PC-9 (cell line): ENCODE data around the gene ERCC2. TPM values are rescaled to one million over a fixed set of nuclear protein-coding genes. Genes with fewer than 3 reads are reported as not detected.
A peak's percentile ranks its signal among the peaks of the same experiment; 100 is the strongest.
"Not testable (repeated sequence)": the region's sequence is repeated elsewhere in the genome, so short reads cannot be mapped to it uniquely, and the experiment has no call there.

Source experiments
- BruUV-seq: library from RNA; stranded (reverse); fragments of 400-500 nt; replicated peaks from 2 replicates; lab custom pipeline; 2021; lab: Mats Ljungman, UMichigan
- CTCF ChIA-PET: fragments of 300-600 bp; sonication (Branson Sonifier 250); formaldehyde crosslinking; loops from one replicate; lab custom pipeline; 2022; ENCODE audit warnings: antibody characterized with exemption; lab: Charles Lee
- POLR2A ChIA-PET: fragments of 300-600 bp; sonication (Branson Sonifier 250); formaldehyde crosslinking; loops from one replicate; lab custom pipeline; 2022; ENCODE audit warnings: antibody characterized with exemption; ENCODE audit not compliant: unreplicated experiment; lab: Charles Lee
- DNase-seq, 2 experiments: peaks; one replicate each; pipeline versions ENCODE4 v3.0.0 to v3.0.0-alpha.2; 2015 to 2022; ENCODE audit warnings: mixed read lengths in 1 of 2
- H2AFZ ChIP-seq: fragments of 200-600 bp; sonication (generic); 2 replicates; pipeline ENCODE4 v1.8.1; 2017; ENCODE audit warnings: antibody characterized with exemption
- H3F3A ChIP-seq: fragments of 200-600 bp; sonication (generic); 2 replicates; pipeline ENCODE4 v1.8.1; 2017; ENCODE audit warnings: antibody characterized with exemption, mild to moderate bottlenecking, low read depth; ENCODE audit not compliant: insufficient read depth
- H3K27ac ChIP-seq: fragments of 200-600 bp; sonication (generic); 2 replicates; pipeline ENCODE4 v1.6.1; 2016; ENCODE audit warnings: mixed run types
- H3K27me3 ChIP-seq: fragments of 200-600 bp; sonication (generic); 2 replicates; pipeline ENCODE4 v1.6.1; 2016; ENCODE audit warnings: low read depth, mixed run types; ENCODE audit not compliant: insufficient read depth
- H3K36me3 ChIP-seq: fragments of 200-600 bp; sonication (generic); 2 replicates; pipeline ENCODE4 v1.6.1; 2016; ENCODE audit warnings: low read depth, mixed run types
- H3K4me1 ChIP-seq: fragments of 200-600 bp; sonication (generic); replicated peaks from 2 replicates; pipeline ENCODE4 v1.6.1; 2016; ENCODE audit warnings: mixed run types; ENCODE audit not compliant: insufficient read depth
- H3K4me2 ChIP-seq: fragments of 200-600 bp; sonication (generic); 2 replicates; pipeline ENCODE4 v1.6.1; 2017; ENCODE audit warnings: mixed run types
- H3K4me3 ChIP-seq: fragments of 200-600 bp; sonication (generic); 2 replicates; pipeline ENCODE4 v1.6.1; 2016; ENCODE audit warnings: mixed run types
- H3K79me2 ChIP-seq: fragments of 200-600 bp; sonication (generic); 2 replicates; pipeline ENCODE4 v1.6.1; 2017; ENCODE audit warnings: low read depth, mixed run types
- H3K9me2 ChIP-seq: fragments of 200-600 bp; sonication (generic); 2 replicates; pipeline ENCODE4 v1.8.1; 2017; ENCODE audit warnings: mild to moderate bottlenecking; ENCODE audit not compliant: insufficient read depth
- H3K9me3 ChIP-seq: fragments of 200-600 bp; sonication (generic); 2 replicates; pipeline ENCODE4 v1.8.1; 2016; ENCODE audit warnings: low read depth; ENCODE audit not compliant: insufficient read depth
- H4K20me1 ChIP-seq: fragments of 200-600 bp; sonication (generic); 2 replicates; pipeline ENCODE4 v1.8.1; 2017; ENCODE audit not compliant: insufficient read depth
- CTCF ChIP-seq: fragments of 200-600 bp; sonication (generic); conservative IDR thresholded peaks from 2 replicates; pipeline ENCODE4 v1.6.1; 2017; ENCODE audit warnings: mixed run types, antibody characterized with exemption, mild to moderate bottlenecking, moderate library complexity
- EZH2 ChIP-seq: fragments of 200-600 bp; sonication (generic); IDR thresholded peaks from 2 replicates; pipeline ENCODE4 v1.8.0; 2017; ENCODE audit warnings: antibody characterized with exemption, low read depth
- intact Hi-C: fragments of 100-400 bp; cut with micrococcal nuclease; formaldehyde crosslinking; loops from one replicate; pipeline ENCODE4 v1.10.0; 2022; ENCODE audit not compliant: unreplicated experiment
- total RNA-seq: library from RNA; stranded (reverse); gene quantifications from 2 replicates; pipeline ENCODE4 v1.2.3, GENCODE V29; 2021

ERCC2 gene
- total RNA-seq, 1 experiment from 2014 or later = 33.1 TPM

GRCh38 chr19:45408830-45409556 is 38.6 kb upstream of the ERCC2 start:
- no peak overlapping the region for H3K27ac ChIP-seq
- no peak for DNase-seq
- BruUV-seq = no TSS peak
- ChIA-PET CTCF (no interaction called here), POLR2A (no interaction called here)
- no peaks in the 10 kb centered on the region for H4K20me1 ChIP-seq
- H3K9me2 ChIP-seq = no peaks in the 10 kb centered on the region
- no peaks in the 10 kb centered on the region for H3K27me3 ChIP-seq
- H3K4me2 ChIP-seq = no peak overlapping the region
- H3K9me3 ChIP-seq = no peaks in the 10 kb centered on the region
- peaks cover 29% of the 10 kb centered on the region for H3K79me2 ChIP-seq
- peaks cover 8% of the 10 kb centered on the region for H3K4me1 ChIP-seq
- H2AFZ ChIP-seq = no peak overlapping the region
- H3K36me3 ChIP-seq = peaks cover 12% of the 10 kb centered on the region; the same call in 1 of the 2 replicates
- H3F3A ChIP-seq = peaks cover 58% of the 10 kb centered on the region; the same call in 1 of the 2 replicates
- no peak for TF ChIP-seq EZH2
- TF ChIP-seq CTCF = no peak
- intact Hi-C loops = loop anchor here (10.0 kb wide), 1 partner anchor 314 kb away; the partner anchor contains the start of gene PPP1R37
- no peak overlapping the region for H3K4me3 ChIP-seq

GRCh38 chr19:45408121-45408520 is 37.7 kb upstream of the ERCC2 start:
- Histone ChIP-seq H3K27me3 (no peaks in the 10 kb centered on the region), H3K9me2 (no peaks in the 10 kb centered on the region), H3K4me1 (peaks cover 17% of the 10 kb centered on the region), H2AFZ (no peak overlapping the region), H3K79me2 (peaks cover 38% of the 10 kb centered on the region), H4K20me1 (peaks cover 8% of the 10 kb centered on the region), H3F3A (peaks cover 56% of the 10 kb centered on the region; the same call in 1 of the 2 replicates), H3K36me3 (peaks cover 3% of the 10 kb centered on the region; the same call in 1 of the 2 replicates), H3K4me2 (peak overlapping the region; percentile 86), H3K9me3 (no peaks in the 10 kb centered on the region), H3K4me3 (peak overlapping the region; percentile 95; the same call in 1 of the 2 replicates), H3K27ac (no peak overlapping the region)
- ChIA-PET CTCF (no interaction called here), POLR2A (interaction anchor here (0.7 kb wide), 1 partner anchor 10 kb away, joined by 7 read pairs; no protein-coding TSS in a partner anchor)
- DNase-seq = no peak
- BruUV-seq = no TSS peak
- TF ChIP-seq CTCF (no peak), EZH2 (no peak)
- intact Hi-C loops = loop anchor here (10.0 kb wide), 1 partner anchor 313 kb away; the partner anchor contains the start of gene PPP1R37

GRCh38 chr19:45407585-45407984 is 37.2 kb upstream of the ERCC2 start:
- Histone ChIP-seq H3K79me2 (peaks cover 43% of the 10 kb centered on the region), H3K4me3 (peak overlapping the region; percentile 95), H4K20me1 (peaks cover 12% of the 10 kb centered on the region), H3K4me1 (peaks cover 18% of the 10 kb centered on the region), H3K4me2 (peak overlapping the region; percentile 86), H3F3A (peaks cover 51% of the 10 kb centered on the region; the same call in 1 of the 2 replicates)
- H3K27me3 ChIP-seq, BruUV-seq, H3K27ac ChIP-seq, H3K9me2 ChIP-seq, H3K36me3 ChIP-seq, H3K9me3 ChIP-seq, CTCF ChIA-PET, DNase-seq, H2AFZ ChIP-seq: not testable (repeated sequence)
- intact Hi-C loops = loop anchor here (10.0 kb wide), 1 partner anchor 313 kb away; the partner anchor contains the start of gene PPP1R37
- POLR2A ChIA-PET = interaction anchor here (0.7 kb wide), 2 partner anchors 10 to 804 kb away, joined by 5 to 7 read pairs; no protein-coding TSS in a partner anchor
